GM21526 (cell line): ENCODE data around the gene RCC2.

Experiments
- ATAC-seq: cut with Tn5 transposase; IDR thresholded peaks from one replicate; pipeline ENCODE4 v1.9.1; 2021; ENCODE audit warnings: moderate library complexity; ENCODE audit not compliant: unreplicated experiment, low FRiP score

The RCC2 gene

DNA sequence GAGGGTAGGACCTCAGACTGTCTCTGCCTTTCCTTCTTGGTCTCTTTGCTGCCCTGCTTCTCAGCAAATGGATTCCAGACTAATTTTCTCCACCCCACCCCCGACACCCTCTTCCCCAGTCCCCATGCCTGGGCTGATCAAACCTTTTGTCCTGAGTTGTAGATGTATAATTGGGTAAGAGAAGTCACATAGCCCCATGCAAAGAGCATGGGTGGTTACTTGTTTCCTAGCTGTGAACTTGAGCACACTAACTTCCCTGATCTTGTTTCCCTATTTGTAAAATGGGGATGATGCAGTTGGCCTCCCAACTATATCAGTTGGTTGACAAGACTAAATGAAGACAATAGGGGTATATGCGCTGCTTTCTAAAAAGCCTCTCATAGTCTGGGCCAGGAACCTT lies 58.3 kb downstream of the RCC2 start:
- no peak for ATAC-seq

DNA sequence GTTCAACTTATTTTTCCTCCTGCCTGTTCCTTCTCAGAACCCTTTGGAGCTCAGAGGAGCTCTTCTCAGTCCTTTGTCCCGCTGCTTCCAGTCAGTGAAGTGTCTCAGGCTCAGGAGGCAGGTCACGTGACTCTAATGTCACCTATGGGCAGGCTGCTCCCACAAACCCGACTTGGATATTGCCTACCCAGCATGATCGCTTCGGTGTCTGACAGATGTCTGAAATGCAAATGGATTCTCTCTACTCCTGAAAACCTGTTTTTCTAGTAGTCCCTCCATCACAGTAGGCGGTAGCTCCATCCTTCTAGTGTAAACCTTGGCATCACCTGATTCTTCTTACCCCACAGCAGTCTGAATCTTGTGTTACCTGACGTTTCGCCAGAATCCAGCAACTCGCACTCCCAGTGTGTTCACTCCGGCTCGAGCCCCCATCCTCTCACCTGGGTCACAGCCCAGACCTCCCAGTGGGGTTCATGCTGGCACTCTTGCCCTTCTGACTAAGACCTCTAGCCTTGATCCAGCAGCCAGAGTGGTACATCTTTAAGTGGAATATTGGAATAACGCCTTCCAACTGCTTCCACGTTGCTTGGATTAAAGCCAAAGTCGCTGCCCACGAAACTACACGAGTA lies 62.0 kb downstream of the RCC2 start:
- ATAC-seq, result no peak

DNA sequence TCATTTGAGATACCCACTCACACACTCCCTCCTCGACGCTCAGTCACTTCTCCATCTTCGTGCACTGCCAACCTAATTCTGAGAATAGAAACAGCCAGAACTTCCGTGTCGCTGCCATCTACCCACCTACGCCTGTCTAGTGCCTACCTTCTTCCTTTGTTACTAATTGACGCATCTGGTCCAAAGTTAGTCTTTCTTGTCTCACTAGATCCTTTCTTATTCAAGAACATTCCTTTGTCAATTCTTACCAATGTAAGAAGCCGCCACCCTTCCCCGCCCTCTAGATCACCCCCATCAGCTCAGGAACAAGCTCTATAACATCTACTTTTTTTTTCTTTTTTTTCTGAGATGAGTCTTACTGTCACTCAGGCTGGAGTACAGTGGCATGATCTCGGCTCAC lies 63.8 kb downstream of the RCC2 start:
- no peak for ATAC-seq

DNA sequence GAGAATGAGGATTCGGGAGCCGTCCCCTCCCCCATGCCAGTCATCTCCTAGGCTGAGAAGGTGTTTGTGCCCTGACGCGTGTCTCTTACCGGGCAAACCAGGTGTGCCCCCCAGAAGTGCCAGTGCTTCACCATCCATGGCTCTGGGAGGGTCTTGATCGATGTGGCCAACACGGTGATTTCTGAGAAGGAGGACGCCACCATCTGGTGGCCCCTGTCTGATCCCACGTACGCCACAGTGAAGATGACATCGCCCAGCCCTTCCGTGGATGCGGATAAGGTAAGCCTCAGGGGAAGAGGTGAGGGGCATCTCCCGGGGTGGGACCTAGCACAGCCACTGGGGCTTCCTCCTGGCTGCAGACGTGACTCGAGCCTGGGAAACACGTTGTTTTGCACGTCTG lies 66.5 kb downstream of the RCC2 start:
- ATAC-seq, result no peak

DNA sequence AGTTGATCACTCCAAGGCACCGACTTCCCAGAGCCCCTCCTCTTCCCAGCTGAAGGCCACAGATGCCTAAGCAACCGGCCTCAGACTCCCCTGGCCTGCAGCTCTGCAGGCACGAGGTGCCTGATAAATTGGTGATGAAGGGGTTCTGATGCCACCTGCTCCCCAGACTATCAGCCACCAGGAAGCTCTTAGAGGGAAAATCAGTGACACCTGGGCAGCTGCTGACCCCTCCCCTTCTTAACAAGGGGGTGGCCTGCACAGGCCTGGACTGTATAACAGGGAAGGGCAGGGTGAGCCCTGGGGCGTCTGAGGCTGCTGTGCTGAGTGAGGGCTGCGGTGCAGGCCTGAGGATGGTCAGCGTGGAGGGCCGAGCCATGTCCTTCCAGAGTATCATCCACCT lies 67.6 kb downstream of the RCC2 start, which contains the start of gene PADI6:
Gene PADI6 (plus strand): TSS at position 301 of the 400 bp plus-strand sequence. CDS start 50 bp downstream, at position 351.
- no peak for ATAC-seq

DNA sequence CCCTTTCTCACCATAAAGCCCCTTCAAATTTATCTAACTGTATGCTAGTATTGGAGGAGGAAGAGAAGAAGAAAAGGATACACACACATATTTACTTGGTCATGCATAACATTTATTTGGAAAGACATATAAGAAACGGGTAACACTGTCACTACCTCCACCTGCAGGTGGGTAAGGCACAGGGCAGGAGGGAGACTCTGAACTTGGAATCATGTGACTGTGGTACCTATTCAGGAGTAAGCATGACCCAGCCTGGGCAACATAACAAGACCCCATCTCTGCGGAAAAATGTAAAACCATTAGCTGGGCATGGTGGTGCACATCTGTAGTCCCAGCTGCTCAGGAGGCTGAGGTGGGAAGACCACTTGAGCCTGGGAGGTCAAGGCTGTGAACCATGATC lies 68.9 kb downstream of the RCC2 start:
- ATAC-seq, result no peak

DNA sequence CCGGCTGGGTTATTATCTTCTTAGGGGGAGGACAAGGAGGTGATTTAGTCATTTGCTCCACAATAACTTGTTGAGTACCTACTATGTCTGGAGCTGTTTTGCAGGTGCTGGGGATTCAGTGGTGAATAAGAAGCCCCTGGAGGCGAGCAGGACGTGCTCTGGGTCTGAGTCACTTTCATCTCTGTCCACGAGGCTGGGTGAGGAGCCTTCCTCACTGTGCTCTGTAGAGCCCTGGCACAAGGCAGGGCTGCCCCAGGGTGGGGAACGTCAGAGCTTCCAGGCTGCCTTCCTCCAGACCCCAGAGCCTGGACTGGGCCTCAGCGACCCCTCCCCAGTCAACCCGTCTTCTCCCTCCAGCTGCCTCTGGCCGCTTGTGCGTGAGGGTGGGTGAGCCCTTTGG lies 70.0 kb downstream of the RCC2 start:
- no peak for ATAC-seq

DNA sequence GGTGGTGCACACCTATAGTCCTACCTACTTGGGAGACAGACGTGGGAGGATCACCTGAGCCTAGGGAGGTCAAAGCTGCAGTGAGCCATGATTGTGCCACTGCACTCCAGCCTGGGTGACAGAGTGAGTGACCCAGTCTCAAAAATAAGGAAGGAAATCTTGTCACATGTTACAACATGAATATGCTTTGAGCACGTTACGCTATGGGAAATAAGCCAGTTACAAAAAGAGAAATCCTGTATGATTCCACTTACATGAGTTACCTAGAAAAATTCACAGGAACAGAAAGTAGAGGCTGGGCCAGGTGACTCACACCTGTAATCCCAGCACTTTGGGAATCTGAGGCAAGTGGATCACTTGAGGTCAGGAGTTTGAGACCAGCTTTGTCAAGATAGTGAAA lies 74.2 kb downstream of the RCC2 start:
- no peak for ATAC-seq

DNA sequence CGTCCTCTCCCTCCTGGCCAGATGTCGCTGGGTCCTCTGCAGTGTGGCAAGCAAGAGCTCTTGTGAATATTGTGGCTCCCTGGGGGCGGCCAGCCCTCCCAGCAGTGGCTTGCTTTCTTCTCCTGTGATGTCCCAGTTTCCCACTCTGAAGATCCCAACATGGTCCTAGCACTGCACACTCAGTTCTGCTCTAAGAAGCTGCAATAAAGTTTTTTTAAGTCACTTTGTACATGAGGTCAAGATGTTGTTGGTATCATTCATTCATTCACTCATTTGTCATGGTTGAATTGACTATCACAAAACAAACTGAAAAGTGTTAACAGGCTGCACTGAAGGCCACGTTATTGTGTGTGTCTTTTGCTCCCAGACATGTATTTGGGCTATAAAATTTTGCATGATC lies 75.7 kb downstream of the RCC2 start:
- no peak for ATAC-seq

DNA sequence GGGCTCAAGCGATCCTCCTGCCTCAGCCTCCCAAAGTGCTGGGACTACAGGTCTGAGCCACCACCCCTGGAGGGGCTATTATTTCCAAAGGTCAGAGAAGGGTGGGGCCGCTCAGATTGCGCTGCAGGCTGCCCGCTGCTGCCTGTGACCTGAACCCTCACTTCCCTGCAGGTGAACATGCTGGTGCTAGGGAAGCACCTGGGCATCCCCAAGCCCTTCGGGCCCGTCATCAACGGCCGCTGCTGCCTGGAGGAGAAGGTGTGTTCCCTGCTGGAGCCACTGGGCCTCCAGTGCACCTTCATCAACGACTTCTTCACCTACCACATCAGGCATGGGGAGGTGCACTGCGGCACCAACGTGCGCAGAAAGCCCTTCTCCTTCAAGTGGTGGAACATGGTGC lies 76.1 kb downstream of the RCC2 start:
- ATAC-seq, result no peak

DNA sequence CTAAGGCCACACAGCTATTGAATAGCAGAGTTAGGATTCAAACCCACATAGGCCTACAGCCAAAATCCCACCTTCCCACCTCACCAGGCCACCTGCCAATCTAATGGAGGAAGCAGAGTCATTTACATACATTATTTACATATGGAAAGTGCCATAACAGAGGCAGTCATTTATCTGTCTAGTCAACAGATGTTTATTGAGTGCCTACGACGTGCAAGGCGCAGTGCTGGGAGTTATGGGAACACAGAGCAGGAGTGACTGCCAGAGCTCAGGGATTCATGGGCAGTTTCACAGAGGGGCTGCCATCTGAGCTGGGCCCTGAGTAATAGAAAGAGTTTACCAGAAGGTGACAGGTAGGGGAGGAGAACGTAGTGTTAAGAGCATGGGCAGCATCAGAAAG lies 77.8 kb downstream of the RCC2 start:
- ATAC-seq, result no peak

DNA sequence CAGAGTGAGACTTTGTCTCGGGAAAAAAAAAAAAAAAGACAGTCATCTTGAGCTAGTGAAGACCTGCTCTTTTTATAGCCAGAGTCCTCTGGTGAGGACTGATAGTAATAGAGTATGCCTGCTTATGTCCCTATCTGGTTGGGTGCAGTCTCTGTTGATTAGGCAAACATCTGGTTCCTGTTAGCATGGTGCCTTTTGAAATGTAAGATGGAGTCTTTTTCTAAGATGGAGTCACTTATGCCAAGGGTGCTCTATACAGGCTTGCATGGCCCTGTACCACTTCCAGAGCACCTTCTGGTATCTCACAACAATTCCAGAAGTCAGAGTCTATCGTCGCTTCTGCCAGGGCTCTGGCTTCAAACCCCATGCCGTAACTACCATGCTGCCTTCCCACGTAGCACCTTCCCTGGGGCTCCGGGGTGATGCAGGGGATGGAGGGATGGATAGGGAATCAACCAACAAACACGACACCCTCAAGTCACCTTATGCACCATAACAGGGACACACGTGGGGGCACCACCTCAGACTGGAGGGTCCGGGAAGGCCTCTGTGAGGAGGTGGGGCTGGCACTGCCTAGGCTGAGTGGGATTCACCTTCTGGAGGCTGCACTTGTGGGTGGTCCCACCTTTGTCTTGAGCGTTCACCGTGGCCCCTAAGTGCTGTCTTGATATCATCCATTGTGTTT lies 79.1 kb downstream of the RCC2 start:
- no peak for ATAC-seq

DNA sequence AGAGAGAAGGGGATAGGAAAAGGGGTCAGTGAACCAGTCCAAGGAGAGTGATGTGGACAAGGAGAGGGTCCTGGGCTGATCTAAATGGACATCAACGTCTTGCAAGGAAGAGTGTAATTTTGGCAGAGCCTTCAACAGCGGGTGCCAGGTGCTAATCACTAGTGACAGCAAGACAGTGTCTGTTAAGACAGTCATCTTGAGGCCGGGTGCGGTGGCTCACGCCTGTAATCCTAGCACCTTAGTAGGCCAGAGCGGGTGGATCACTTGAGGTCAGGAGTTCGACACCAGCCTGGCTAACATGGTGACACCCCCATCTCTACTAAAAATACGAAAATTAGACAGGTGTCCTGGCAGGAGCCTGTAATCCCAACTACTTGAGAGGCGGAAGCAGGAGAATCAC lies 79.7 kb downstream of the RCC2 start:
- no peak for ATAC-seq

DNA sequence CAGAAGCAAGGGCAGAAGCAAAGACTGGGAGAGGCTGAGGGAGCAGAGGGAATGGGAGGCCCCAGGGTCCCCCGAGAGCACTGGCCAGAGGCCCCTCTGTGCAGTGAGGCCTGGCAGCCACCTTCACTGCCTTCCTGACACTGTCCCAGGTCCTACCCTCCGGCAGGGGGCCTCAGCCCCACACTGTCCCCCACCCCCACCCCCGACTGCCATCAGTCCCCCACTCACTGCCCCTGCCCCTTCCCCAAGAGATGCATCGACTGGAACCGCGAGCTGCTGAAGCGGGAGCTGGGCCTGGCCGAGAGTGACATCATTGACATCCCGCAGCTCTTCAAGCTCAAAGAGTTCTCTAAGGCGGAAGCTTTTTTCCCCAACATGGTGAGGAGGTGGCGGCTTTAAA lies 80.4 kb downstream of the RCC2 start:
- ATAC-seq, result no peak

DNA sequence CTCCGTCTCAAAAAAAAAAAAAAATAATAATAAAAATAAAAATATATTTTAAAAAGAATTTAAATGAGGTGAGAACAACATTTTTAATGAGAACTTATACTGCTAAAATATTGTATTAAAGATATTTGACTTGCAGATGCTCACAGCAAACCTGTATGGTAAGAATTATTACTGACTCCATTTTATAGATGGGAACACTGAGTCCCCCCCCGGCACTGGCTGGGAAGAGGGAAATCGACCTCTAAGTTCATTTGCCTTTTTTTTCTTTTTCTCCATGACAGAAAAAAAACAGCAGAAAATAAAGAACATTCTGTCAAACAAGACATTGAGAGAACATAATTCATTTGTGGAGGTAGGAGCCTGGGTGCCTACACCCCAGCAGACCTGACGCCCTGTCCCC lies 80.9 kb downstream of the RCC2 start:
- no peak for ATAC-seq
